ENCODE results near the gene MAN2B2.
A peak's percentile ranks its signal among the peaks of the same experiment; 100 is the strongest.

- peak; percentile 56 to 64 (median 57) for TF ChIP-seq CTCF (optimal IDR thresholded peaks at IDR 0.05 in 1 of 3, IDR thresholded peaks at IDR 0.05 in 1 of 3, conservative IDR thresholded peaks at IDR 0.05 in 1 of 3; ENCODE audit: extremely low read depth in 1 of 3, insufficient read depth in 2 of 3, low read length in 3 of 3)
- TF ChIP-seq EZH2 (IDR thresholded peaks at IDR 0.05; ENCODE audit: low read length) = no peak
These were observed 26.6 kb upstream of the MAN2B2 start for GRCh38 chr4:6548201-6548881.
